Measurements from ENCODE around the gene LHX3.

GRCh38 chr9:136246849-136247550, 42.1 kb upstream of the LHX3 start:
- no peak for TF ChIP-seq CTCF (IDR thresholded peaks at IDR 0.05)
- no peak for TF ChIP-seq POLR2AphosphoS5 (IDR thresholded peaks at IDR 0.05)
- TF ChIP-seq POLR2A (IDR thresholded peaks at IDR 0.05), result no peak

All from stomach (tissue), 4 donors.